Peyer's patch (tissue), 4 donors: Measurements from ENCODE around the gene PPDPF.

Source experiments
- POLR2A ChIP-seq, 2 donors: fragments of 450-650 bp; IDR thresholded peaks; one replicate each; pipeline ENCODE4 v1.5.1; 2017; ENCODE audit warnings: antibody characterized with exemption in 2 of 2, mild to moderate bottlenecking in 2 of 2, moderate library complexity in 2 of 2
- TF ChIP-seq, protein P1 (sequence below), 6 experiments: fragments of 450-650 bp in 4 of 6; fragments of 200-600 bp in 2 of 6; sonication (generic) in 1 of 6; IDR thresholded peaks; one replicate each; pipeline ENCODE4 v1.5.1; 2017 to 2019; ENCODE audit warnings: antibody characterized with exemption in 6 of 6, mild to moderate bottlenecking in 3 of 6, moderate library complexity in 1 of 6

DNA sequence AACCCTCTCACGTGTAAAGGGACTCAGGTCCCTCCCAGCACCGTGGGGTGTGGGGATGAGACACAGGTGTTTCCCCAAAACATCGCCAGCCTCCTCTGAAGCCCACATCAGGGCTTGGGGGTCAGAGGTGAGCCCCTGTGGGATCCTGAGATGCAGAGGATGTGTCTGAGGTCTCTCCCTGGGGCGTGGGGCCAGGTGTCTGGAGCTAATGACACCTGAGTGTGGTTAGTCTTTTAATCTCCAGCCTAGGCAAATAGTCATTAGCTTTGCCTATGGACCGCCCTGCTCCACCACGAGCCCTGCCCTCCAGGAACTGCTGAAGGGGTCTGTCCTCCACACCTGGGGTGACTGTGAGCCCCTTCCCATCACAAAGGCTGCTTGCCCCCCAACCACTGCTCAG is 25.2 kb downstream of the PPDPF start:
- TF ChIP-seq, protein P1, sequence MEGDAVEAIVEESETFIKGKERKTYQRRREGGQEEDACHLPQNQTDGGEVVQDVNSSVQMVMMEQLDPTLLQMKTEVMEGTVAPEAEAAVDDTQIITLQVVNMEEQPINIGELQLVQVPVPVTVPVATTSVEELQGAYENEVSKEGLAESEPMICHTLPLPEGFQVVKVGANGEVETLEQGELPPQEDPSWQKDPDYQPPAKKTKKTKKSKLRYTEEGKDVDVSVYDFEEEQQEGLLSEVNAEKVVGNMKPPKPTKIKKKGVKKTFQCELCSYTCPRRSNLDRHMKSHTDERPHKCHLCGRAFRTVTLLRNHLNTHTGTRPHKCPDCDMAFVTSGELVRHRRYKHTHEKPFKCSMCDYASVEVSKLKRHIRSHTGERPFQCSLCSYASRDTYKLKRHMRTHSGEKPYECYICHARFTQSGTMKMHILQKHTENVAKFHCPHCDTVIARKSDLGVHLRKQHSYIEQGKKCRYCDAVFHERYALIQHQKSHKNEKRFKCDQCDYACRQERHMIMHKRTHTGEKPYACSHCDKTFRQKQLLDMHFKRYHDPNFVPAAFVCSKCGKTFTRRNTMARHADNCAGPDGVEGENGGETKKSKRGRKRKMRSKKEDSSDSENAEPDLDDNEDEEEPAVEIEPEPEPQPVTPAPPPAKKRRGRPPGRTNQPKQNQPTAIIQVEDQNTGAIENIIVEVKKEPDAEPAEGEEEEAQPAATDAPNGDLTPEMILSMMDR (IDR thresholded peaks at IDR 0.05), result no peak
- no peak for TF ChIP-seq POLR2A (IDR thresholded peaks at IDR 0.05)
